ENCODE results near the gene ADD1.

ADD1 gene

GRCh38 chr4:2818351-2818939, 25.2 kb upstream of the ADD1 start:
- no peak for TF ChIP-seq CTCF (IDR thresholded peaks at IDR 0.05; ENCODE audit: low read depth, low read length, missing control alignments)
- no peak for DNase-seq (ENCODE audit: low read depth)
- peak overlapping the region; percentile 57 for H3K4me3 ChIP-seq (ENCODE audit: low read depth, low read length)

GRCh38 chr4:2819244-2820215, 24.1 kb upstream of the ADD1 start:
- TF ChIP-seq CTCF (IDR thresholded peaks at IDR 0.05; ENCODE audit: low read depth, low read length, missing control alignments): no peak
- no peak for DNase-seq (ENCODE audit: low read depth)
- H3K4me3 ChIP-seq (ENCODE audit: low read depth, low read length): no peak overlapping the region

- DNase-seq (ENCODE audit: low read depth): no peak
- TF ChIP-seq CTCF (IDR thresholded peaks at IDR 0.05; ENCODE audit: low read depth, low read length, missing control alignments): no peak
- H3K4me3 ChIP-seq (ENCODE audit: low read depth, low read length): no peak overlapping the region
Observed at GRCh38 chr4:2820216-2820982, 23.2 kb upstream of the ADD1 start.

- no peak for DNase-seq (ENCODE audit: low read depth)
- no peak for TF ChIP-seq CTCF (IDR thresholded peaks at IDR 0.05; ENCODE audit: low read depth, low read length, missing control alignments)
- no peak overlapping the region for H3K4me3 ChIP-seq (ENCODE audit: low read depth, low read length)
Observed at GRCh38 chr4:2822461-2823300, 21.0 kb upstream of the ADD1 start.

- DNase-seq (ENCODE audit: low read depth): no peak
- no peak for TF ChIP-seq CTCF (IDR thresholded peaks at IDR 0.05; ENCODE audit: low read depth, low read length, missing control alignments)
- no peak overlapping the region for H3K4me3 ChIP-seq (ENCODE audit: low read depth, low read length)
Observed at GRCh38 chr4:2823301-2823670, 20.4 kb upstream of the ADD1 start.

GRCh38 chr4:2823671-2824328, 19.8 kb upstream of the ADD1 start:
- DNase-seq (ENCODE audit: low read depth): no peak
- H3K4me3 ChIP-seq (ENCODE audit: low read depth, low read length): no peak overlapping the region
- no peak for TF ChIP-seq CTCF (IDR thresholded peaks at IDR 0.05; ENCODE audit: low read depth, low read length, missing control alignments)

Data from GM12864 (cell line).